Testis (tissue), 3 donors: ENCODE results near the gene LRRK1. TPM values are rescaled to one million over a fixed set of nuclear protein-coding genes. Genes with fewer than 3 reads are reported as not detected.

ENCODE experiments used
- DNase-seq: peaks from one replicate; pipeline ENCODE4 v3.0.0-alpha.2; 2019
- H3K27ac ChIP-seq, 2 donors: fragments of 200-600 bp; sonication (generic); one replicate each; pipeline ENCODE4 v1.5.1; 2019
- H3K27me3 ChIP-seq: fragments of 200-600 bp; sonication (generic); one replicate; pipeline ENCODE4 v1.5.1; 2019
- H3K36me3 ChIP-seq: fragments of 200-600 bp; sonication (generic); one replicate; pipeline ENCODE4 v1.5.1; 2017; ENCODE audit warnings: low read depth; ENCODE audit errors: missing control alignments
- H3K4me1 ChIP-seq: fragments of 200-600 bp; sonication (generic); one replicate; pipeline ENCODE4 v1.5.1; 2019
- H3K4me3 ChIP-seq, 2 donors: fragments of 200-600 bp; sonication (generic); one replicate each; pipeline ENCODE4 v1.5.1; 2017 to 2019
- H3K9me3 ChIP-seq: fragments of 200-600 bp; sonication (generic); one replicate; pipeline ENCODE4 v1.5.1; 2017
- POLR2A ChIP-seq: fragments of 450-650 bp; IDR thresholded peaks from one replicate; pipeline ENCODE4 v1.6.1; 2017; ENCODE audit warnings: antibody characterized with exemption, mild to moderate bottlenecking, moderate library complexity
- WGBS, 2 donors: methylation state at CpG; one replicate each; pipeline ENCODE4 v1.1.5; 2018; 5-methylcytosine and 5-hydroxymethylcytosine counted together
- intact Hi-C: fragments of 100-400 bp; cut with DNase I; formaldehyde crosslinking; loops from one replicate; pipeline ENCODE4 v1.15.1; 2023; ENCODE audit warnings: low total_unique reads
- polyA plus RNA-seq: library from polyadenylated mRNA; stranded (reverse); fragments of 350-450 nt; fragmentation: Illumina TruSeq; extraction: RNeasy Lipid Tissue Mini Kit (QIAGEN cat#74804); gene quantifications from one replicate; pipeline ENCODE4 v1.2.3, GENCODE V29; 2014; ENCODE audit warnings: low read depth, low replicate concordance; ENCODE audit not compliant: insufficient read depth
- total RNA-seq, 2 donors: library from RNA; depleted of rRNA; stranded (reverse); fragments of >200 nt; gene quantifications; one replicate each; pipeline ENCODE4 v1.2.3, GENCODE V29; 2016
- TF ChIP-seq, protein P1 (sequence below), 3 experiments: fragments of 450-650 bp in 2 of 3; fragments of 200-600 bp in 1 of 3; sonication (generic) in 1 of 3; IDR thresholded peaks; one replicate each; pipeline ENCODE4 v1.5.1; 2016 to 2019; ENCODE audit warnings: antibody characterized with exemption in 3 of 3, mild to moderate bottlenecking in 2 of 3, moderate library complexity in 1 of 3

The LRRK1 gene
- total and polyA plus RNA-seq, 3 donors from 2014 or later = 18.8 to 24.6 (median 23.0) TPM

DNA sequence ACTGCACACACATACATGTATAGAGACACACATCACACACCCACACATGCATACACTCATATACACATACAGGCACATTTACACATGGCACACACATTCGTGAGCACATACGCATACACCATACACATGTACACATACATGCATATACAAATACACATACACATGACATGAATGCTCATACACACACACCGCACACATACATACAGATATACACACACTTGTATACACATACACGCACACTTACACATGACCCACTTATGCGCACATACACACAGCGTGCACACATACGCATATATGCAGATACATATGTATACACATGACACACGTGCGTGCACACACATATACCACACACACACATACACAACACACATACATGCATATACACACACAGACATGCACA is 162.7 kb downstream of the LRRK1 start:
- Histone ChIP-seq H3K27me3 (no peaks in the 10 kb centered on the region), H3K27ac (no peak overlapping the region), H3K4me1 (no peaks in the 10 kb centered on the region), H3K4me3 (no peak overlapping the region), H3K9me3 (no peaks in the 10 kb centered on the region), H3K36me3 (no peaks in the 10 kb centered on the region)
- TF ChIP-seq, protein P1, sequence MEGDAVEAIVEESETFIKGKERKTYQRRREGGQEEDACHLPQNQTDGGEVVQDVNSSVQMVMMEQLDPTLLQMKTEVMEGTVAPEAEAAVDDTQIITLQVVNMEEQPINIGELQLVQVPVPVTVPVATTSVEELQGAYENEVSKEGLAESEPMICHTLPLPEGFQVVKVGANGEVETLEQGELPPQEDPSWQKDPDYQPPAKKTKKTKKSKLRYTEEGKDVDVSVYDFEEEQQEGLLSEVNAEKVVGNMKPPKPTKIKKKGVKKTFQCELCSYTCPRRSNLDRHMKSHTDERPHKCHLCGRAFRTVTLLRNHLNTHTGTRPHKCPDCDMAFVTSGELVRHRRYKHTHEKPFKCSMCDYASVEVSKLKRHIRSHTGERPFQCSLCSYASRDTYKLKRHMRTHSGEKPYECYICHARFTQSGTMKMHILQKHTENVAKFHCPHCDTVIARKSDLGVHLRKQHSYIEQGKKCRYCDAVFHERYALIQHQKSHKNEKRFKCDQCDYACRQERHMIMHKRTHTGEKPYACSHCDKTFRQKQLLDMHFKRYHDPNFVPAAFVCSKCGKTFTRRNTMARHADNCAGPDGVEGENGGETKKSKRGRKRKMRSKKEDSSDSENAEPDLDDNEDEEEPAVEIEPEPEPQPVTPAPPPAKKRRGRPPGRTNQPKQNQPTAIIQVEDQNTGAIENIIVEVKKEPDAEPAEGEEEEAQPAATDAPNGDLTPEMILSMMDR (IDR thresholded peaks at IDR 0.05) = no peak
- TF ChIP-seq POLR2A = no peak
- intact Hi-C loops = loop anchor here (10.0 kb wide), 2 partner anchors 67 to 173 kb away; partner anchors contain the start of gene CHSY1
- 96 to 97% methylated on average over 9 of the region's 9 CpGs for WGBS, 2 donors
- DNase-seq = no peak

DNA sequence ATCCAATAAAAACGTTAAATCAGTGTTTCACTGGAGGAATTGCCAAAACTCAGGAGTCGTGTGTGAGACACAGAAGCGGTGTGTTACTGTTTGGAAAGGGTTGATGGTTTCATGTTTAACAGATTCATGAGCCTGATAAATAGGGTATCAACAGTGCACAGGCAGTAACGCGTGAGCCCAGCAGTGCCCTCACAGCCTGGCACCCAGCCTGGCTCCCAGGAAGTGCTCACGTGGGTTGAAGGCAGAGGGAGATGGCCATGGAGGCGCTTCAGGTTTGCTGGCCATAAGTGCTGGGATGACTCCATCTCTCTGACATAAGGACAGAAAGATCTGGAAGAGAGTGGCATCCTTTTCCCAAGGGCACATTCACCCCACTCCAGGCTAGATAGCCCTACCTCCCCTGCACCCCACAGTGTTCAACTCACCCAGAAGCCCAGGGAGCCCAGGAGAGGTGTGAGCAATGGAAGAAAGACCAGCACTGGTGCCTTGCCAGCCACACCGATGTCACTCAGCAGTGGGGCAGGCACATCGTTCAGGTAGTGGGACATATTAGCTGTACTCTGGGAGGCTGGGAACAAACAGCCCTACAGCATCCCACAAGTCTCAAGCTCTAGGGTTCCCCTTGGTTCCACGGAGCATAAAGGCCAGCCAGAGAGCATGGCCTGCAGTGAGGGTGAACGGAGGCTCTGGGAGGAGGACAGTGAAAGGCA is 164.3 kb downstream of the LRRK1 start:
- 74 to 84% methylated on average over 9 to 11 of the region's 11 CpGs for WGBS, 2 donors
- TF ChIP-seq, protein P1 (IDR thresholded peaks at IDR 0.05) = no peak
- no peak for TF ChIP-seq POLR2A
- Histone ChIP-seq H3K4me1 (peaks cover 12% of the 10 kb centered on the region), H3K36me3 (no peaks in the 10 kb centered on the region), H3K4me3 (no peak overlapping the region), H3K9me3 (no peaks in the 10 kb centered on the region), H3K27ac (no peak overlapping the region), H3K27me3 (no peaks in the 10 kb centered on the region)
- intact Hi-C loops = loop anchor here (10.0 kb wide), 2 partner anchors 69 to 171 kb away; partner anchors contain the start of gene CHSY1
- no peak for DNase-seq

DNA sequence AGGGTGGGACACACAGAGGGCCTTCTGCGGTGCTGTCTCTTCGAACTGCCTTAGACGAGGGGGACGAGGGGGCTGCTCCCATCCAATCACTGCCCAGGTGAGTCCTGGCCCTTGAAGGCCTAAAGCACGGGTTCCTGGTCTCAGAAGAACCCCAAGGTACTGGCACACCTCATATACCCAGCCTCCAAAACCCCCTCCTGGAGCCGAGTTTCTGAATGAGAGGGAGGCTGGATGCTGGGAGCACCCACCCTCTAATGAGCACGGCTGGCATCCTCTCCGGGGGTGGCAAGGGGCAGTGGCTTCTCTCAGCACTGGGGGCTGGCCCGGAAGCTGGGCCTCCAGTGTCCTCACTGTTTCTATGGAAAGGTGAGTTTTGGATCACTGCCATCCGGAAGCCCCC is 165.6 kb downstream of the LRRK1 start:
- Histone ChIP-seq H3K27me3 (no peaks in the 10 kb centered on the region), H3K27ac (no peak overlapping the region), H3K36me3 (no peaks in the 10 kb centered on the region), H3K4me1 (peaks cover 25% of the 10 kb centered on the region), H3K9me3 (no peaks in the 10 kb centered on the region), H3K4me3 (no peak overlapping the region)
- intact Hi-C loops = loop anchor here (10.0 kb wide), 2 partner anchors 70 to 170 kb away; partner anchors contain the start of gene CHSY1
- WGBS, 2 donors = 81 to 88% methylated on average over 9 to 10 of the region's 10 CpGs
- DNase-seq = no peak
- TF ChIP-seq, protein P1 (IDR thresholded peaks at IDR 0.05) = no peak
- TF ChIP-seq POLR2A = no peak

DNA sequence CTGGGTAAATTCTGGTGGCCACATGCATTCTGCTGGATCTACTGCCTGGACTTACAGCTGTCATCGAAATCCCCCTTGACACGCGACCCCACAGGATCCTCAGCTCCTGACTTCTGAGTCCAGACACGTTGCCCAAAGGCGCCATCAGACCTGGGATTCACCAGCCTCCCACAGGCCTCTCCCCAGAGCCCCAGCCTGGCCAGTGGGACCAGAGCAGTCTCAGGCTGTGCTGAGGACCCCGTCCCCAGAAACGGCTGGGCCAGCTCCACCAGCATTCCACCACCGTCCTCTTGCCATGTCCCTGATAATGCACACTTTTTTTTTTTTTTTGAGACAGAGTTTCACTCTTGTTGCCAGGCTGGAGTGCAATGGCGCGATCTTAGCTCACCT is 166.1 kb downstream of the LRRK1 start:
- Histone ChIP-seq H3K27me3 (no peaks in the 10 kb centered on the region), H3K9me3 (no peaks in the 10 kb centered on the region), H3K4me1 (peaks cover 29% of the 10 kb centered on the region), H3K27ac (no peak overlapping the region), H3K4me3 (no peak overlapping the region), H3K36me3 (no peaks in the 10 kb centered on the region)
- intact Hi-C loops = loop anchor here (10.0 kb wide), 2 partner anchors 71 to 169 kb away; partner anchors contain the start of gene CHSY1
- DNase-seq = no peak
- WGBS, 2 donors = 85% methylated on average over 9 to 10 of the region's 10 CpGs
- TF ChIP-seq POLR2A = no peak
- TF ChIP-seq, protein P1 (IDR thresholded peaks at IDR 0.05) = no peak
